ENCODE results near the gene CEMIP. TPM values are rescaled to one million over a fixed set of nuclear protein-coding genes. Genes with fewer than 3 reads are reported as not detected.

Gene CEMIP
- polyA plus RNA-seq, 1 experiment: 221 TPM

DNA sequence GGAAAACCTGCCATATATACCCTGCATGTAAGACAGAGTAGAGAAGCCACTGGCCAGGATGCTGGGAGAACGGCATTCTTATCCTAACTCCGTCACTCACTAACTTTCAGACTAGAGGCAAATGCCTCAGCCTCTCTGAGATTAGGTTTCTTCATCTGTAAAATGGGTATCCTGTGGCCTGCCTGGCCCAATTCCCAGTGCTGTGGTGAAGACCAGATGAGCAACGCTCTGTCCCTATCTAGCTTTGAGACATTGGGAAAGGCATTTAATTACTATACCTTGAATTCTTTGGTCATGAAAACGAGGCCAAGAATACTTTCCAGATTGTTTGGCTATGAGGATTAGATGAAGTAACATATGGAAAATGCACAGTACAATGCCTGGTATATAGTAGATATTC is 35.9 kb downstream of the CEMIP start:
- Histone ChIP-seq H3K27me3 (ENCODE audit: control insufficient read depth, insufficient read depth, low read length) (peaks cover 2% of the 10 kb centered on the region), H3K4me3 (ENCODE audit: low read depth, low read length) (no peak overlapping the region), H3K9me3 (ENCODE audit: control insufficient read depth, insufficient read depth, low read length) (no peaks in the 10 kb centered on the region), H3K27ac (ENCODE audit: low read depth, low read length) (no peak overlapping the region)
- POLR2A ChIA-PET: no interaction called here
- CTCF ChIA-PET: no interaction called here
- DNase-seq (ENCODE audit: low read depth, low spot score): no peak
- TF ChIP-seq, protein P1, sequence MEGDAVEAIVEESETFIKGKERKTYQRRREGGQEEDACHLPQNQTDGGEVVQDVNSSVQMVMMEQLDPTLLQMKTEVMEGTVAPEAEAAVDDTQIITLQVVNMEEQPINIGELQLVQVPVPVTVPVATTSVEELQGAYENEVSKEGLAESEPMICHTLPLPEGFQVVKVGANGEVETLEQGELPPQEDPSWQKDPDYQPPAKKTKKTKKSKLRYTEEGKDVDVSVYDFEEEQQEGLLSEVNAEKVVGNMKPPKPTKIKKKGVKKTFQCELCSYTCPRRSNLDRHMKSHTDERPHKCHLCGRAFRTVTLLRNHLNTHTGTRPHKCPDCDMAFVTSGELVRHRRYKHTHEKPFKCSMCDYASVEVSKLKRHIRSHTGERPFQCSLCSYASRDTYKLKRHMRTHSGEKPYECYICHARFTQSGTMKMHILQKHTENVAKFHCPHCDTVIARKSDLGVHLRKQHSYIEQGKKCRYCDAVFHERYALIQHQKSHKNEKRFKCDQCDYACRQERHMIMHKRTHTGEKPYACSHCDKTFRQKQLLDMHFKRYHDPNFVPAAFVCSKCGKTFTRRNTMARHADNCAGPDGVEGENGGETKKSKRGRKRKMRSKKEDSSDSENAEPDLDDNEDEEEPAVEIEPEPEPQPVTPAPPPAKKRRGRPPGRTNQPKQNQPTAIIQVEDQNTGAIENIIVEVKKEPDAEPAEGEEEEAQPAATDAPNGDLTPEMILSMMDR (IDR thresholded peaks at IDR 0.05; ENCODE audit: low read depth, low read length): no peak

DNA sequence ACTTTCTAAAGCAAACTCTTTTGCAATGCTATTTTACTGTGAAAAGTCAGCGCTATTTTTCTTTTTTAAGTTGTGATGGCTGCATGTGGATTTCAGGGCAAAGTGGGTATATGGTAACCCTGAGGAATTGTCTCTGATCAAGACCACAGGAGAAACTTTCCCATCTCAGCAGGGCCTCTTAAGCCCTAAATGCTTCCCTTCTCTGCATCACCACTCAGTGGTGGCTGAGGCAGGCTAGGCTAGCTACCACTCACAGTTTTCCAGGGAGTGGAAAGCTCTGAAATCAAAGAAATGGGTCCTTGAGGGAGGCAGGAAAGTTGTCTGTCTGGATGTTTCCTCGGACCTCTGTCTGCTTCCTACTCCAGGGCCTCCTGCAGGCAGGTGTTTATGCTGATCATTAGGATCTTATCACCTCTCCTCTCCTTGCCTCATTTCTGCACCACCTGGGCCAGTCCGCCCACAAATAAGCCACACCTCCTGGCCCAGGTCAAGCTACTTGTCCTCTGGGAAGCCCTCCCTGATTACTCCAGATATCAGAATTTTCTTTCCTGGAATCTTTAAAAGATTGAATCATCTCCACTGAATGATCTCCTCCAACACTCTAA is 37.0 kb downstream of the CEMIP start:
- POLR2A ChIA-PET: no interaction called here
- Histone ChIP-seq H3K27me3 (ENCODE audit: control insufficient read depth, insufficient read depth, low read length) (peaks cover 2% of the 10 kb centered on the region), H3K9me3 (ENCODE audit: control insufficient read depth, insufficient read depth, low read length) (no peaks in the 10 kb centered on the region), H3K4me3 (ENCODE audit: low read depth, low read length) (no peak overlapping the region), H3K27ac (ENCODE audit: low read depth, low read length) (no peak overlapping the region)
- TF ChIP-seq, protein P1 (IDR thresholded peaks at IDR 0.05; ENCODE audit: low read depth, low read length): no peak
- CTCF ChIA-PET: no interaction called here
- DNase-seq (ENCODE audit: low read depth, low spot score): no peak

DNA sequence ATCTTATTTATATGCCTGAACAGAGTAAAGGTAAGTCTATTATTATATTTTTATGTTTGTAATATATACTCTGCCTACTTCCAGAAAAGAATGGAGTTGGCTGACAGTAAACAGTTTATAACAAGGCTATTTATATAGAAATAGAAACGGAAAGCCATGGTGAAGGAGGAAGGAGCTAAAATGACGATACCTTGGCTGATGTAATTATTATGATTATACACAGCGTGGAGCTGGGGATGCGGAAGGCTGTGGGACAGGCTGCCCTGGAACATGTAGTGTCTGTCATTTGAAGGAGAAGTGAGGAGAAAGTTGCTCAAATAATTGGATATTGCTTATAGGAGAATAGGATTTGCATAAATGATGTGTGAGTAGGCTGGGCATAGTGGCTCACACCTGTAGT is 37.8 kb downstream of the CEMIP start:
- H3K9me3 ChIP-seq (ENCODE audit: control insufficient read depth, insufficient read depth, low read length): no peaks in the 10 kb centered on the region
- TF ChIP-seq, protein P1 (IDR thresholded peaks at IDR 0.05; ENCODE audit: low read depth, low read length): no peak
- CTCF ChIA-PET: interaction anchor here (1.0 kb wide), 1 partner anchor 153 kb away, joined by 3 read pairs; no protein-coding TSS in a partner anchor
- H3K27me3 ChIP-seq (ENCODE audit: control insufficient read depth, insufficient read depth, low read length): peaks cover 2% of the 10 kb centered on the region
- H3K27ac ChIP-seq (ENCODE audit: low read depth, low read length): no peak overlapping the region
- POLR2A ChIA-PET: no interaction called here
- DNase-seq (ENCODE audit: low read depth, low spot score): no peak
- no peak overlapping the region for H3K4me3 ChIP-seq (ENCODE audit: low read depth, low read length)

DNA sequence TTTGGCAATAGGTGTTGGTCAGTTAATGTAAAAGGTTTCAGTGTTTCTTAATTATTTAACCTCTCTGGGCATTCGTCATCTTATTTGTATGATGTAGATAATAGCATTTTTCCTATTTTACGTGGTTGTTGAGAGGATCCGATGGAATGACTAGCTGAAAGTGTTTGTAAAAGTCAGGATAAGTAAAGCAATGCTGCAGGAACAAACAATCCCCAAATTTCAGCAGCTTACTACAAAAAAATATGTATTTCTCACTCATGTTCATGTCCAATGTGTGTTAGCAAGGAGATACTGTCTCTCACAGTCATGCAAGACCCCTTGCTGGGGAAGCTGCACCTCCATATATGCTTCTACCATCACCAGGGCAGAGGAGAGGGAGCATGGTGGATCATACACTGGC is 38.7 kb downstream of the CEMIP start:
- Histone ChIP-seq H3K4me3 (ENCODE audit: low read depth, low read length) (no peak overlapping the region), H3K9me3 (ENCODE audit: control insufficient read depth, insufficient read depth, low read length) (no peaks in the 10 kb centered on the region), H3K27me3 (ENCODE audit: control insufficient read depth, insufficient read depth, low read length) (peaks cover 2% of the 10 kb centered on the region), H3K27ac (ENCODE audit: low read depth, low read length) (no peak overlapping the region)
- TF ChIP-seq, protein P1 (IDR thresholded peaks at IDR 0.05; ENCODE audit: low read depth, low read length): no peak
- ChIA-PET CTCF (no interaction called here), POLR2A (no interaction called here)
- no peak for DNase-seq (ENCODE audit: low read depth, low spot score)

DNA sequence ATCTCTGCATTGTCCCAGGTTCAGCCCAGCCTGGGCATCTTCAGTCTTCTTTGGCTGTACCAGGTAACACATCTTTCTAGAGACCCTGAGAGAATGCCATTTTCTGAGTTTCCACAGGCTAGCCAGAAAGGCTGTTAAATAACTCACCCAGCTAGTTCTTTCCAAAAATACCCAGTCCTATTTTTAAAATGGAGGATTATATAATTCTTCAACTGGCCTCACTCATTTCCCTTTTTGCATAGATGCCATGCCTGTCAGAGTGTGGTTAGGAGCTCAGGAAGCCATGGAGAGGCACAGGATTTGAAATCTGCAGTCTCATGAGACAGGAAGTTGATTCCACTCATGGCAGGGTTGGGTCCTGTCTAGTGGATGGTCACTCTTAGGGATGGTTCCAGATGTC is 39.8 kb downstream of the CEMIP start:
- H3K27me3 ChIP-seq (ENCODE audit: control insufficient read depth, insufficient read depth, low read length): peaks cover 2% of the 10 kb centered on the region
- DNase-seq (ENCODE audit: low read depth, low spot score): no peak
- TF ChIP-seq, protein P1 (IDR thresholded peaks at IDR 0.05; ENCODE audit: low read depth, low read length): no peak
- H3K4me3 ChIP-seq (ENCODE audit: low read depth, low read length): no peak overlapping the region
- no peaks in the 10 kb centered on the region for H3K9me3 ChIP-seq (ENCODE audit: control insufficient read depth, insufficient read depth, low read length)
- H3K27ac ChIP-seq (ENCODE audit: low read depth, low read length): no peak overlapping the region
- ChIA-PET CTCF (interaction anchor here (1.1 kb wide), 1 partner anchor 151 kb away, joined by 3 read pairs; no protein-coding TSS in a partner anchor), POLR2A (no interaction called here)
